ENCODE results near the gene PRKCA. TPM values are rescaled to one million over a fixed set of nuclear protein-coding genes. Genes with fewer than 3 reads are reported as not detected.

The PRKCA gene
- total and polyA plus RNA-seq, 2 of the 13 experiments (the other 11 are each of a cell fraction or from before 2014, with no cell fraction given), result 18.5 to 21.5 TPM

DNA sequence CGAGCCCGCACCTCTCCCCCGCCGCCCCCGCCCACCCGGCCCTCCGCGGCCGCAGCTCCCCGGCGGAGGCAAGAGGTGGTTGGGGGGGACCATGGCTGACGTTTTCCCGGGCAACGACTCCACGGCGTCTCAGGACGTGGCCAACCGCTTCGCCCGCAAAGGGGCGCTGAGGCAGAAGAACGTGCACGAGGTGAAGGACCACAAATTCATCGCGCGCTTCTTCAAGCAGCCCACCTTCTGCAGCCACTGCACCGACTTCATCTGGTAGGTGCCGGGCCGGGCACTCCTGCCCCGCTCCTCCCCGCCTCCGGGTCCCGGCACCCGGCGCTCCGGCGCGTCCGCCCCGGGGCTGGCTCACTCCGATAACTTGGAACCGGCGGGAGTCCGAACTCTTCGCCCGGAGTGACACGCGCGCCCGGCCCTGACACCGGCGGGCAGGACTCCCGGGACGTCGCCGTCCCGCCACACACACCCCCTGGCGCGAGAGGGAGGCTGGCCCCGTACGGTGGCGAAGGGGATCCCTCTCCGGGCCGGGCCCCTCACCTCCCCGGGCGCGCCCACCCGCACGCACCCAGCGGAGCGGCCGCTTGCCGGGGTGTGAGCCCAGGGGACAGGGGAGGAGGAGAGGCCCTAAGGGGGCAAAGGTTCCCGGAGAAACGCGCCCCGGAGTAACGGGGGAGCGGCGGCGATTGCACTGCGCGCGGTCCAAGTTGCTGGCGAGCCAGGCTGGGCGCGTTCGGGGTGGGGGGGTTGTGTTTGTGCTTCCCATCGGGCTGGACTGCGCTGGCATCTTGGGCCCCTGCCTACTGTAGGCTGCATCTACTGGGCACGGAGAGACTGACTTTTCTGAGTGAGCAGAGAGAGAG lies 581 bp downstream of the PRKCA start (continued):
- TF ChIP-seq, protein P1, sequence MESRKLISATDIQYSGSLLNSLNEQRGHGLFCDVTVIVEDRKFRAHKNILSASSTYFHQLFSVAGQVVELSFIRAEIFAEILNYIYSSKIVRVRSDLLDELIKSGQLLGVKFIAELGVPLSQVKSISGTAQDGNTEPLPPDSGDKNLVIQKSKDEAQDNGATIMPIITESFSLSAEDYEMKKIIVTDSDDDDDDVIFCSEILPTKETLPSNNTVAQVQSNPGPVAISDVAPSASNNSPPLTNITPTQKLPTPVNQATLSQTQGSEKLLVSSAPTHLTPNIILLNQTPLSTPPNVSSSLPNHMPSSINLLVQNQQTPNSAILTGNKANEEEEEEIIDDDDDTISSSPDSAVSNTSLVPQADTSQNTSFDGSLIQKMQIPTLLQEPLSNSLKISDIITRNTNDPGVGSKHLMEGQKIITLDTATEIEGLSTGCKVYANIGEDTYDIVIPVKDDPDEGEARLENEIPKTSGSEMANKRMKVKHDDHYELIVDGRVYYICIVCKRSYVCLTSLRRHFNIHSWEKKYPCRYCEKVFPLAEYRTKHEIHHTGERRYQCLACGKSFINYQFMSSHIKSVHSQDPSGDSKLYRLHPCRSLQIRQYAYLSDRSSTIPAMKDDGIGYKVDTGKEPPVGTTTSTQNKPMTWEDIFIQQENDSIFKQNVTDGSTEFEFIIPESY (CRISPR knock-in tag; IDR thresholded peaks at IDR 0.05), result no peak
- TF ChIP-seq ZNF44 (CRISPR knock-in tag; IDR thresholded peaks at IDR 0.05) (no peak; the same call in 1 of the 2 replicates), NFYB (CRISPR knock-in tag; IDR thresholded peaks at IDR 0.05) (no peak), KMT2A (CRISPR knock-in tag; IDR thresholded peaks at IDR 0.05) (peak; percentile 70; the same call in 1 of the 2 replicates), RFXANK (CRISPR knock-in tag; IDR thresholded peaks at IDR 0.05) (no peak), DMAP1 (CRISPR knock-in tag; IDR thresholded peaks at IDR 0.05) (peak; percentile 47; the same call in 1 of the 2 replicates), ZSCAN30 (CRISPR knock-in tag; IDR thresholded peaks at IDR 0.05) (no peak), CHD2 (IDR thresholded peaks at IDR 0.05; ENCODE audit: low read depth, low read length) (no peak)
- TF ChIP-seq, protein P2, sequence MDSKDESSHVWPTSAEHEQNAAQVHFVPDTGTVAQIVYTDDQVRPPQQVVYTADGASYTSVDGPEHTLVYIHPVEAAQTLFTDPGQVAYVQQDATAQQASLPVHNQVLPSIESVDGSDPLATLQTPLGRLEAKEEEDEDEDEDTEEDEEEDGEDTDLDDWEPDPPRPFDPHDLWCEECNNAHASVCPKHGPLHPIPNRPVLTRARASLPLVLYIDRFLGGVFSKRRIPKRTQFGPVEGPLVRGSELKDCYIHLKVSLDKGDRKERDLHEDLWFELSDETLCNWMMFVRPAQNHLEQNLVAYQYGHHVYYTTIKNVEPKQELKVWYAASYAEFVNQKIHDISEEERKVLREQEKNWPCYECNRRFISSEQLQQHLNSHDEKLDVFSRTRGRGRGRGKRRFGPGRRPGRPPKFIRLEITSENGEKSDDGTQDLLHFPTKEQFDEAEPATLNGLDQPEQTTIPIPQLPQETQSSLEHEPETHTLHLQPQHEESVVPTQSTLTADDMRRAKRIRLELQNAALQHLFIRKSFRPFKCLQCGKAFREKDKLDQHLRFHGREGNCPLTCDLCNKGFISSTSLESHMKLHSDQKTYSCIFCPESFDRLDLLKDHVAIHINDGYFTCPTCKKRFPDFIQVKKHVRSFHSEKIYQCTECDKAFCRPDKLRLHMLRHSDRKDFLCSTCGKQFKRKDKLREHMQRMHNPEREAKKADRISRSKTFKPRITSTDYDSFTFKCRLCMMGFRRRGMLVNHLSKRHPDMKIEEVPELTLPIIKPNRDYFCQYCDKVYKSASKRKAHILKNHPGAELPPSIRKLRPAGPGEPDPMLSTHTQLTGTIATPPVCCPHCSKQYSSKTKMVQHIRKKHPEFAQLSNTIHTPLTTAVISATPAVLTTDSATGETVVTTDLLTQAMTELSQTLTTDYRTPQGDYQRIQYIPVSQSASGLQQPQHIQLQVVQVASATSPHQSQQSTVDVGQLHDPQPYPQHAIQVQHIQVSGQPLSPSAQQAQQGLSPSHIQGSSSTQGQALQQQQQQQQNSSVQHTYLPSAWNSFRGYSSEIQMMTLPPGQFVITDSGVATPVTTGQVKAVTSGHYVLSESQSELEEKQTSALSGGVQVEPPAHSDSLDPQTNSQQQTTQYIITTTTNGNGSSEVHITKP (CRISPR knock-in tag; IDR thresholded peaks at IDR 0.05; ENCODE audit: low read depth), result no peak
- TF ChIP-seq, protein P3, sequence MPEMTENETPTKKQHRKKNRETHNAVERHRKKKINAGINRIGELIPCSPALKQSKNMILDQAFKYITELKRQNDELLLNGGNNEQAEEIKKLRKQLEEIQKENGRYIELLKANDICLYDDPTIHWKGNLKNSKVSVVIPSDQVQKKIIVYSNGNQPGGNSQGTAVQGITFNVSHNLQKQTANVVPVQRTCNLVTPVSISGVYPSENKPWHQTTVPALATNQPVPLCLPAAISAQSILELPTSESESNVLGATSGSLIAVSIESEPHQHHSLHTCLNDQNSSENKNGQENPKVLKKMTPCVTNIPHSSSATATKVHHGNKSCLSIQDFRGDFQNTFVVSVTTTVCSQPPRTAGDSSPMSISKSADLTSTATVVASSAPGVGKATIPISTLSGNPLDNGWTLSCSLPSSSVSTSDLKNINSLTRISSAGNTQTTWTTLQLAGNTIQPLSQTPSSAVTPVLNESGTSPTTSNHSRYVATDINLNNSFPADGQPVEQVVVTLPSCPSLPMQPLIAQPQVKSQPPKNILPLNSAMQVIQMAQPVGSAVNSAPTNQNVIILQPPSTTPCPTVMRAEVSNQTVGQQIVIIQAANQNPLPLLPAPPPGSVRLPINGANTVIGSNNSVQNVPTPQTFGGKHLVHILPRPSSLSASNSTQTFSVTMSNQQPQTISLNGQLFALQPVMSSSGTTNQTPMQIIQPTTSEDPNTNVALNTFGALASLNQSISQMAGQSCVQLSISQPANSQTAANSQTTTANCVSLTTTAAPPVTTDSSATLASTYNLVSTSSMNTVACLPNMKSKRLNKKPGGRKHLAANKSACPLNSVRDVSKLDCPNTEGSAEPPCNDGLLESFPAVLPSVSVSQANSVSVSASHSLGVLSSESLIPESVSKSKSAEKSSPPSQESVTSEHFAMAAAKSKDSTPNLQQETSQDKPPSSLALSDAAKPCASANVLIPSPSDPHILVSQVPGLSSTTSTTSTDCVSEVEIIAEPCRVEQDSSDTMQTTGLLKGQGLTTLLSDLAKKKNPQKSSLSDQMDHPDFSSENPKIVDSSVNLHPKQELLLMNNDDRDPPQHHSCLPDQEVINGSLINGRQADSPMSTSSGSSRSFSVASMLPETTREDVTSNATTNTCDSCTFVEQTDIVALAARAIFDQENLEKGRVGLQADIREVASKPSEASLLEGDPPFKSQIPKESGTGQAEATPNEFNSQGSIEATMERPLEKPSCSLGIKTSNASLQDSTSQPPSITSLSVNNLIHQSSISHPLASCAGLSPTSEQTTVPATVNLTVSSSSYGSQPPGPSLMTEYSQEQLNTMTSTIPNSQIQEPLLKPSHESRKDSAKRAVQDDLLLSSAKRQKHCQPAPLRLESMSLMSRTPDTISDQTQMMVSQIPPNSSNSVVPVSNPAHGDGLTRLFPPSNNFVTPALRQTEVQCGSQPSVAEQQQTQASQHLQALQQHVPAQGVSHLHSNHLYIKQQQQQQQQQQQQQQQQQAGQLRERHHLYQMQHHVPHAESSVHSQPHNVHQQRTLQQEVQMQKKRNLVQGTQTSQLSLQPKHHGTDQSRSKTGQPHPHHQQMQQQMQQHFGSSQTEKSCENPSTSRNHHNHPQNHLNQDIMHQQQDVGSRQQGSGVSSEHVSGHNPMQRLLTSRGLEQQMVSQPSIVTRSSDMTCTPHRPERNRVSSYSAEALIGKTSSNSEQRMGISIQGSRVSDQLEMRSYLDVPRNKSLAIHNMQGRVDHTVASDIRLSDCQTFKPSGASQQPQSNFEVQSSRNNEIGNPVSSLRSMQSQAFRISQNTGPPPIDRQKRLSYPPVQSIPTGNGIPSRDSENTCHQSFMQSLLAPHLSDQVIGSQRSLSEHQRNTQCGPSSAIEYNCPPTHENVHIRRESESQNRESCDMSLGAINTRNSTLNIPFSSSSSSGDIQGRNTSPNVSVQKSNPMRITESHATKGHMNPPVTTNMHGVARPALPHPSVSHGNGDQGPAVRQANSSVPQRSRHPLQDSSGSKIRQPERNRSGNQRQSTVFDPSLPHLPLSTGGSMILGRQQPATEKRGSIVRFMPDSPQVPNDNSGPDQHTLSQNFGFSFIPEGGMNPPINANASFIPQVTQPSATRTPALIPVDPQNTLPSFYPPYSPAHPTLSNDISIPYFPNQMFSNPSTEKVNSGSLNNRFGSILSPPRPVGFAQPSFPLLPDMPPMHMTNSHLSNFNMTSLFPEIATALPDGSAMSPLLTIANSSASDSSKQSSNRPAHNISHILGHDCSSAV (CRISPR knock-in tag; IDR thresholded peaks at IDR 0.05; ENCODE audit: borderline replicate concordance), result no peak
- TF ChIP-seq, protein P4, sequence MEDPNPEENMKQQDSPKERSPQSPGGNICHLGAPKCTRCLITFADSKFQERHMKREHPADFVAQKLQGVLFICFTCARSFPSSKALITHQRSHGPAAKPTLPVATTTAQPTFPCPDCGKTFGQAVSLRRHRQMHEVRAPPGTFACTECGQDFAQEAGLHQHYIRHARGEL (CRISPR knock-in tag; IDR thresholded peaks at IDR 0.05), result no peak
- TF ChIP-seq, protein P5, sequence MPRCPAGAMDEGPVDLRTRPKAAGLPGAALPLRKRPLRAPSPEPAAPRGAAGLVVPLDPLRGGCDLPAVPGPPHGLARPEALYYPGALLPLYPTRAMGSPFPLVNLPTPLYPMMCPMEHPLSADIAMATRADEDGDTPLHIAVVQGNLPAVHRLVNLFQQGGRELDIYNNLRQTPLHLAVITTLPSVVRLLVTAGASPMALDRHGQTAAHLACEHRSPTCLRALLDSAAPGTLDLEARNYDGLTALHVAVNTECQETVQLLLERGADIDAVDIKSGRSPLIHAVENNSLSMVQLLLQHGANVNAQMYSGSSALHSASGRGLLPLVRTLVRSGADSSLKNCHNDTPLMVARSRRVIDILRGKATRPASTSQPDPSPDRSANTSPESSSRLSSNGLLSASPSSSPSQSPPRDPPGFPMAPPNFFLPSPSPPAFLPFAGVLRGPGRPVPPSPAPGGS (CRISPR knock-in tag; IDR thresholded peaks at IDR 0.05), result 0 out of 2 replicates have a peak, but pooled peaks have one; percentile 41

Measured in HepG2 (cell line).